Ishikawa (cell line): ENCODE results near the gene SH3RF2.

Source experiments
- CEBPB ChIP-seq: IDR thresholded peaks from 2 replicates; pipeline ENCODE4 v1.6.1; 2012
- EGR1 ChIP-seq: IDR thresholded peaks from 2 replicates; pipeline ENCODE4 v1.6.1; 2012
- EP300 ChIP-seq: IDR thresholded peaks from 2 replicates; pipeline ENCODE4 v1.6.1; 2012; ENCODE audit warnings: borderline replicate concordance
- NFIC ChIP-seq: IDR thresholded peaks from 2 replicates; pipeline ENCODE4 v1.6.1; 2012
- RAD21 ChIP-seq: IDR thresholded peaks from 2 replicates; pipeline ENCODE4 v1.6.1; 2012; ENCODE audit warnings: low read depth
- TCF12 ChIP-seq: IDR thresholded peaks from 2 replicates; pipeline ENCODE4 v1.6.1; 2012; ENCODE audit warnings: low read depth
- TEAD4 ChIP-seq: IDR thresholded peaks from 2 replicates; pipeline ENCODE4 v1.6.1; 2012
- YY1 ChIP-seq: IDR thresholded peaks from 2 replicates; pipeline ENCODE4 v1.6.1; 2012; ENCODE audit warnings: low read depth
- ZBTB7A ChIP-seq: IDR thresholded peaks from 2 replicates; pipeline ENCODE4 v1.6.1; 2012; ENCODE audit warnings: low read depth
- TF ChIP-seq, protein P1 (sequence below): IDR thresholded peaks from 2 replicates; pipeline ENCODE4 v1.6.1; 2012; ENCODE audit warnings: low read depth, mild to moderate bottlenecking
- TF ChIP-seq, protein P2 (sequence below): IDR thresholded peaks from 2 replicates; pipeline ENCODE4 v1.6.1; 2012
- TF ChIP-seq, protein P3 (sequence below): IDR thresholded peaks from 2 replicates; pipeline ENCODE4 v1.6.1; 2012

DNA sequence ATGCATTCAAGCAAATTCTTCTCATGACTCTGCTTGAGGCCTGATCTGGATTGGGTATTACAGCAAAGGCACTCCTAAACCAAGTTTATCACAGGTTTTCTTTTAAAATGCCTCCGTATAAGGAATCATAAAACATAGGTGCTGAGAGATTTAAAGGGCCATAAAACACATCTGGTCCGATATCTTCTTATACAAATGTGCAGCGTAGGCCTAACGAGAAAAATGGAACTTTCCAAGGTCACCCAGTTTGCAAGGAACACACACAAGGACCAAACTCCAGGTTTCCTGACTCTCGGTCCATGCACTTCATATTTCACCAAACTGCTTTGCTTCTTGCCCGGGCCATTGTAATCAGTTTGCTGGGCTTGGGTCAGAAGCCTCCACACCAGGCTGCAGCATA is 22.1 kb downstream of the SH3RF2 start:
- TF ChIP-seq CEBPB: no peak
- TF ChIP-seq, protein P1, sequence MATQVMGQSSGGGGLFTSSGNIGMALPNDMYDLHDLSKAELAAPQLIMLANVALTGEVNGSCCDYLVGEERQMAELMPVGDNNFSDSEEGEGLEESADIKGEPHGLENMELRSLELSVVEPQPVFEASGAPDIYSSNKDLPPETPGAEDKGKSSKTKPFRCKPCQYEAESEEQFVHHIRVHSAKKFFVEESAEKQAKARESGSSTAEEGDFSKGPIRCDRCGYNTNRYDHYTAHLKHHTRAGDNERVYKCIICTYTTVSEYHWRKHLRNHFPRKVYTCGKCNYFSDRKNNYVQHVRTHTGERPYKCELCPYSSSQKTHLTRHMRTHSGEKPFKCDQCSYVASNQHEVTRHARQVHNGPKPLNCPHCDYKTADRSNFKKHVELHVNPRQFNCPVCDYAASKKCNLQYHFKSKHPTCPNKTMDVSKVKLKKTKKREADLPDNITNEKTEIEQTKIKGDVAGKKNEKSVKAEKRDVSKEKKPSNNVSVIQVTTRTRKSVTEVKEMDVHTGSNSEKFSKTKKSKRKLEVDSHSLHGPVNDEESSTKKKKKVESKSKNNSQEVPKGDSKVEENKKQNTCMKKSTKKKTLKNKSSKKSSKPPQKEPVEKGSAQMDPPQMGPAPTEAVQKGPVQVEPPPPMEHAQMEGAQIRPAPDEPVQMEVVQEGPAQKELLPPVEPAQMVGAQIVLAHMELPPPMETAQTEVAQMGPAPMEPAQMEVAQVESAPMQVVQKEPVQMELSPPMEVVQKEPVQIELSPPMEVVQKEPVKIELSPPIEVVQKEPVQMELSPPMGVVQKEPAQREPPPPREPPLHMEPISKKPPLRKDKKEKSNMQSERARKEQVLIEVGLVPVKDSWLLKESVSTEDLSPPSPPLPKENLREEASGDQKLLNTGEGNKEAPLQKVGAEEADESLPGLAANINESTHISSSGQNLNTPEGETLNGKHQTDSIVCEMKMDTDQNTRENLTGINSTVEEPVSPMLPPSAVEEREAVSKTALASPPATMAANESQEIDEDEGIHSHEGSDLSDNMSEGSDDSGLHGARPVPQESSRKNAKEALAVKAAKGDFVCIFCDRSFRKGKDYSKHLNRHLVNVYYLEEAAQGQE: no peak
- TF ChIP-seq NFIC: no peak
- TF ChIP-seq EGR1: no peak
- TF ChIP-seq EP300: no peak
- no peak for TF ChIP-seq YY1
- TF ChIP-seq TEAD4: no peak
- no peak for TF ChIP-seq RAD21
- TF ChIP-seq, protein P2, sequence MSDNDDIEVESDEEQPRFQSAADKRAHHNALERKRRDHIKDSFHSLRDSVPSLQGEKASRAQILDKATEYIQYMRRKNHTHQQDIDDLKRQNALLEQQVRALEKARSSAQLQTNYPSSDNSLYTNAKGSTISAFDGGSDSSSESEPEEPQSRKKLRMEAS: no peak
- TF ChIP-seq, protein P3, sequence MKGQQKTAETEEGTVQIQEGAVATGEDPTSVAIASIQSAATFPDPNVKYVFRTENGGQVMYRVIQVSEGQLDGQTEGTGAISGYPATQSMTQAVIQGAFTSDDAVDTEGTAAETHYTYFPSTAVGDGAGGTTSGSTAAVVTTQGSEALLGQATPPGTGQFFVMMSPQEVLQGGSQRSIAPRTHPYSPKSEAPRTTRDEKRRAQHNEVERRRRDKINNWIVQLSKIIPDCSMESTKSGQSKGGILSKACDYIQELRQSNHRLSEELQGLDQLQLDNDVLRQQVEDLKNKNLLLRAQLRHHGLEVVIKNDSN: no peak
- TF ChIP-seq TCF12: no peak
- no peak for TF ChIP-seq ZBTB7A
